Thyroid gland (tissue), 4 donors: ENCODE measurements around the gene FAM47E. TPM values are rescaled to one million over a fixed set of nuclear protein-coding genes. Genes with fewer than 3 reads are reported as not detected.

Experiments used
- DNase-seq, 2 donors: peaks; one replicate each; pipeline ENCODE4 v3.0.0-alpha.2; 2019
- H3K27ac ChIP-seq, 3 donors: fragments of 200-600 bp; sonication (generic); 1 replicate in 2 of 3; 2 replicates in 1 of 3; pipeline ENCODE4 v1.5.1; 2016 to 2019; ENCODE audit warnings: mild to moderate bottlenecking in 1 of 3, moderate library complexity in 1 of 3
- H3K27me3 ChIP-seq: fragments of 200-600 bp; sonication (generic); one replicate; pipeline ENCODE4 v1.5.1; 2019
- H3K36me3 ChIP-seq, 2 donors: fragments of 200-600 bp; sonication (generic); one replicate each; pipeline ENCODE4 v1.5.1; 2016 to 2019
- H3K4me1 ChIP-seq, 2 donors: fragments of 200-600 bp; sonication (generic); one replicate each; pipeline ENCODE4 v1.5.1; 2017 to 2019
- H3K4me3 ChIP-seq, 3 donors: fragments of 200-600 bp; sonication (generic); replicated peaks in 1 of 3; 1 replicate in 2 of 3; 2 replicates in 1 of 3; pipeline ENCODE4 v1.5.1; 2016; ENCODE audit warnings: mild to moderate bottlenecking in 1 of 3
- H3K9me3 ChIP-seq: fragments of 200-600 bp; sonication (generic); one replicate; pipeline ENCODE4 v1.5.1; 2017
- CTCF ChIP-seq, 6 experiments: fragments of 200-600 bp in 3 of 6; fragments of 450-650 bp in 3 of 6; sonication (generic) in 3 of 6; IDR thresholded peaks; one replicate each; pipeline ENCODE4 v1.5.1; 2016 to 2019; ENCODE audit warnings: antibody characterized with exemption in 6 of 6, mild to moderate bottlenecking in 2 of 6, inconsistent platforms in 1 of 6, moderate library complexity in 1 of 6
- POLR2A ChIP-seq, 2 donors: fragments of 450-650 bp; IDR thresholded peaks; one replicate each; pipeline ENCODE4 v1.6.1; 2017; ENCODE audit warnings: antibody characterized with exemption in 2 of 2, mild to moderate bottlenecking in 2 of 2, moderate library complexity in 1 of 2
- WGBS, 2 donors: methylation state at CpG; one replicate each; pipeline ENCODE4 v1.1.5; 2017; 5-methylcytosine and 5-hydroxymethylcytosine counted together
- intact Hi-C: fragments of 100-400 bp; cut with DNase I; formaldehyde crosslinking; loops from one replicate; pipeline ENCODE4 v1.15.1; 2023
- total RNA-seq, 4 donors: library from RNA; depleted of rRNA; stranded (reverse); fragments of >200 nt; gene quantifications; one replicate each; pipeline ENCODE4 v1.2.3, GENCODE V29; 2016

The FAM47E gene
- total RNA-seq, 4 donors from 2014 or later: 9.7 to 16.9 (median 13.7) TPM

- Histone ChIP-seq H3K27me3 (no peaks in the 10 kb centered on the region), H3K4me1 (no peaks in the 10 kb centered on the region), H3K27ac (no peak overlapping the region), H3K9me3 (no peaks in the 10 kb centered on the region), H3K4me3 (no peak overlapping the region), H3K36me3 (no peaks in the 10 kb centered on the region)
- intact Hi-C loops: no loop called here
- DNase-seq: no peak
- TF ChIP-seq POLR2A (IDR thresholded peaks at IDR 0.05) (no peak), CTCF (IDR thresholded peaks at IDR 0.05) (no peak)
Observed at GRCh38 chr4:76272073-76272472, 20.6 kb downstream of the FAM47E start.

GRCh38 chr4:76272582-76272981 lies 21.1 kb downstream of the FAM47E start:
- intact Hi-C loops: no loop called here
- Histone ChIP-seq H3K36me3 (no peaks in the 10 kb centered on the region), H3K4me3 (no peak overlapping the region), H3K4me1 (no peaks in the 10 kb centered on the region), H3K9me3 (no peaks in the 10 kb centered on the region), H3K27ac (no peak overlapping the region), H3K27me3 (no peaks in the 10 kb centered on the region)
- TF ChIP-seq CTCF (IDR thresholded peaks at IDR 0.05): no peak
- no peak for TF ChIP-seq POLR2A (IDR thresholded peaks at IDR 0.05)
- no peak for DNase-seq
- WGBS, 2 donors: 0 to 39% methylated on average over 1 of the region's 1 CpG

GRCh38 chr4:76272999-76273398 lies 21.5 kb downstream of the FAM47E start:
- no peak for TF ChIP-seq POLR2A (IDR thresholded peaks at IDR 0.05)
- TF ChIP-seq CTCF (IDR thresholded peaks at IDR 0.05): no peak
- no peaks in the 10 kb centered on the region for H3K4me1 ChIP-seq
- no peaks in the 10 kb centered on the region for H3K27me3 ChIP-seq
- no peak overlapping the region for H3K4me3 ChIP-seq
- intact Hi-C loops: no loop called here
- no peak overlapping the region for H3K27ac ChIP-seq
- WGBS, 2 donors: 77 to 84% methylated on average over 5 of the region's 5 CpGs
- DNase-seq: no peak
- H3K36me3 ChIP-seq: no peaks in the 10 kb centered on the region
- no peaks in the 10 kb centered on the region for H3K9me3 ChIP-seq

- H3K4me1 ChIP-seq: no peaks in the 10 kb centered on the region
- intact Hi-C loops: no loop called here
- no peak overlapping the region for H3K27ac ChIP-seq
- no peaks in the 10 kb centered on the region for H3K27me3 ChIP-seq
- H3K36me3 ChIP-seq: no peaks in the 10 kb centered on the region
- TF ChIP-seq POLR2A (IDR thresholded peaks at IDR 0.05) (no peak), CTCF (IDR thresholded peaks at IDR 0.05) (no peak)
- DNase-seq: no peak
- WGBS, 2 donors: 89 to 91% methylated on average over 3 of the region's 3 CpGs
- H3K4me3 ChIP-seq: no peak overlapping the region
- H3K9me3 ChIP-seq: no peaks in the 10 kb centered on the region
Observed at GRCh38 chr4:76275486-76276124, 24.1 kb downstream of the FAM47E start.

- H3K27ac ChIP-seq: no peak overlapping the region
- H3K4me3 ChIP-seq: no peak overlapping the region
- no peaks in the 10 kb centered on the region for H3K27me3 ChIP-seq
- intact Hi-C loops: no loop called here
- H3K36me3 ChIP-seq: no peaks in the 10 kb centered on the region
- H3K9me3 ChIP-seq: no peaks in the 10 kb centered on the region
- no peaks in the 10 kb centered on the region for H3K4me1 ChIP-seq
- TF ChIP-seq CTCF (IDR thresholded peaks at IDR 0.05) (no peak), POLR2A (IDR thresholded peaks at IDR 0.05) (no peak)
- no peak for DNase-seq
- WGBS, 2 donors: 95 to 97% methylated on average over 9 of the region's 9 CpGs
Observed at GRCh38 chr4:76276813-76277212, 25.3 kb downstream of the FAM47E start.
